Calu3 (cell line): ENCODE data around the gene CTDNEP1. TPM values are rescaled to one million over a fixed set of nuclear protein-coding genes. Genes with fewer than 3 reads are reported as not detected.

ENCODE experiments used
- BruUV-seq: library from RNA; stranded (reverse); fragments of 400-500 nt; replicated peaks from 2 replicates; lab custom pipeline; 2021; lab: Mats Ljungman, UMichigan
- CTCF ChIA-PET: fragments of 300-600 bp; sonication (Branson Sonifier 250); formaldehyde crosslinking; loops from one replicate; lab custom pipeline; 2022; ENCODE audit warnings: antibody characterized with exemption; lab: Charles Lee
- DNase-seq: peaks from one replicate; pipeline ENCODE4 v3.0.0; 2022
- H3K27ac Mint-ChIP-seq: one replicate; pipeline ENCODE4 v1.8.0; 2022; ENCODE audit warnings: mixed read lengths; ENCODE audit not compliant: unreplicated experiment
- H3K27me3 Mint-ChIP-seq: one replicate; pipeline ENCODE4 v1.8.0; 2022; ENCODE audit warnings: mixed read lengths; ENCODE audit not compliant: unreplicated experiment
- H3K36me3 Mint-ChIP-seq: one replicate; pipeline ENCODE4 v1.8.0; 2022; ENCODE audit warnings: mild to moderate bottlenecking, moderate library complexity, mixed read lengths; ENCODE audit not compliant: insufficient read depth, unreplicated experiment
- H3K4me1 Mint-ChIP-seq: one replicate; pipeline ENCODE4 v1.8.0; 2022; ENCODE audit warnings: mild to moderate bottlenecking, low read depth, mixed read lengths; ENCODE audit not compliant: unreplicated experiment
- H3K4me3 Mint-ChIP-seq: one replicate; pipeline ENCODE4 v1.8.0; 2022; ENCODE audit warnings: mild to moderate bottlenecking, low read depth, moderate library complexity, mixed read lengths; ENCODE audit not compliant: unreplicated experiment
- H3K9me3 Mint-ChIP-seq: one replicate; pipeline ENCODE4 v1.8.0; 2022; ENCODE audit warnings: low read depth, mixed read lengths; ENCODE audit not compliant: unreplicated experiment
- CTCF ChIP-seq: fragments of 200-600 bp; IDR thresholded peaks from one replicate; pipeline ENCODE4 v1.8.0; 2022; ENCODE audit warnings: antibody characterized with exemption; ENCODE audit not compliant: unreplicated experiment
- intact Hi-C: fragments of 100-400 bp; cut with micrococcal nuclease; formaldehyde crosslinking; loops from one replicate; pipeline ENCODE4 v1.10.0; 2022; ENCODE audit not compliant: unreplicated experiment
- total RNA-seq: library from RNA; stranded (reverse); gene quantifications from 2 replicates; pipeline ENCODE4 v1.2.3, GENCODE V29; 2022

CTDNEP1 gene
- total RNA-seq, 1 experiment from 2014 or later = 85.2 TPM

- Mint-ChIP-seq H3K27me3 (no peaks in the 10 kb centered on the region), H3K27ac (peak overlapping the region; percentile 90), H3K9me3 (no peaks in the 10 kb centered on the region), H3K4me3 (peak overlapping the region; percentile 90), H3K4me1 (peaks cover 8% of the 10 kb centered on the region), H3K36me3 (peaks cover 97% of the 10 kb centered on the region)
- no TSS peak for BruUV-seq
- TF ChIP-seq CTCF = no peak
- DNase-seq = no peak
- CTCF ChIA-PET = no interaction called here
- intact Hi-C loops = no loop called here
These were observed 7.4 kb upstream of the CTDNEP1 start for GRCh38 chr17:7258731-7259554.

- H3K4me3 Mint-ChIP-seq = no peak overlapping the region
- CTCF ChIA-PET = no interaction called here
- no TSS peak for BruUV-seq
- DNase-seq = no peak
- intact Hi-C loops = no loop called here
- peak overlapping the region; percentile 87 for H3K27ac Mint-ChIP-seq
- no peaks in the 10 kb centered on the region for H3K9me3 Mint-ChIP-seq
- peaks cover 97% of the 10 kb centered on the region for H3K36me3 Mint-ChIP-seq
- no peak for TF ChIP-seq CTCF
- peaks cover 11% of the 10 kb centered on the region for H3K4me1 Mint-ChIP-seq
- H3K27me3 Mint-ChIP-seq = no peaks in the 10 kb centered on the region
These were observed 5.4 kb upstream of the CTDNEP1 start for GRCh38 chr17:7256766-7257456.

- Mint-ChIP-seq H3K27me3 (no peaks in the 10 kb centered on the region), H3K4me3 (no peak overlapping the region), H3K36me3 (peaks cover 92% of the 10 kb centered on the region), H3K9me3 (no peaks in the 10 kb centered on the region), H3K27ac (no peak overlapping the region), H3K4me1 (peaks cover 20% of the 10 kb centered on the region)
- no peak for TF ChIP-seq CTCF
- intact Hi-C loops = no loop called here
- CTCF ChIA-PET = no interaction called here
- no TSS peak for BruUV-seq
- DNase-seq = no peak
These were observed 3.0 kb upstream of the CTDNEP1 start for GRCh38 chr17:7254511-7254910.

GRCh38 chr17:7253082-7253481 is 1.5 kb upstream of the CTDNEP1 start:
- H3K27ac Mint-ChIP-seq = peak overlapping the region; percentile 82
- peak overlapping the region; percentile 73 for H3K4me3 Mint-ChIP-seq
- DNase-seq = no peak
- CTCF ChIA-PET = no interaction called here
- intact Hi-C loops = no loop called here
- H3K9me3 Mint-ChIP-seq = no peaks in the 10 kb centered on the region
- H3K27me3 Mint-ChIP-seq = no peaks in the 10 kb centered on the region
- no peak for TF ChIP-seq CTCF
- TSS peak; percentile 64 for BruUV-seq
- H3K4me1 Mint-ChIP-seq = peaks cover 27% of the 10 kb centered on the region
- peaks cover 82% of the 10 kb centered on the region for H3K36me3 Mint-ChIP-seq
